Activated CD4-positive, alpha-beta T cell treated with anti-CD3 and anti-CD28 coated beads for 36 hours (primary cell): ENCODE results near the gene LIM2. TPM values are rescaled to one million over a fixed set of nuclear protein-coding genes. Genes with fewer than 3 reads are reported as not detected.
A peak's percentile ranks its signal among the peaks of the same experiment; 100 is the strongest.

Experiments used
- ATAC-seq: fragments of 200-7000 bp; cut with Tn5 transposase; one replicate; pipeline ENCODE4 v1.10.0; 2021; ENCODE audit warnings: mild to moderate bottlenecking, moderate library complexity
- CTCF ChIA-PET: fragments of 350-600 bp; sonication (Branson Sonifier 250); formaldehyde crosslinking; loops from one replicate; lab custom pipeline; 2021; ENCODE audit warnings: antibody characterized with exemption; lab: Charles Lee
- POLR2A ChIA-PET: fragments of 350-600 bp; sonication (Branson Sonifier 250); formaldehyde crosslinking; loops from one replicate; lab custom pipeline; 2021; ENCODE audit warnings: antibody characterized with exemption, inconsistent platforms; lab: Charles Lee
- DNase-seq: peaks from one replicate; pipeline ENCODE4 v3.0.0-alpha.2; 2020
- H3K27ac Mint-ChIP-seq: one replicate; pipeline ENCODE4 v1.8.0; 2021; ENCODE audit warnings: mixed read lengths
- H3K27me3 Mint-ChIP-seq: one replicate; pipeline ENCODE4 v1.8.0; 2021; ENCODE audit warnings: mixed read lengths
- H3K36me3 Mint-ChIP-seq: one replicate; pipeline ENCODE4 v1.8.0; 2021; ENCODE audit warnings: low read depth, mixed read lengths
- H3K4me1 Mint-ChIP-seq: one replicate; pipeline ENCODE4 v1.8.0; 2021; ENCODE audit warnings: mixed read lengths
- H3K4me3 Mint-ChIP-seq: one replicate; pipeline ENCODE4 v1.8.0; 2021; ENCODE audit warnings: mild to moderate bottlenecking, moderate library complexity, mixed read lengths
- H3K9me3 Mint-ChIP-seq: one replicate; pipeline ENCODE4 v1.8.0; 2021; ENCODE audit warnings: low read depth, mixed read lengths
- intact Hi-C, 2 experiments: fragments of 100-400 bp; cut with DNase I in 1 of 2; cut with micrococcal nuclease in 1 of 2; formaldehyde crosslinking; loops; one replicate each; pipeline versions ENCODE4 v1.14.2 to v1.15.1; 2022 to 2024; cut with DNase I, micrococcal nuclease
- total RNA-seq, 2 experiments: library from RNA; stranded (reverse); gene quantifications; one replicate each; pipeline ENCODE4 v1.2.3, GENCODE V29; 2021

LIM2 gene
- total RNA-seq, 2 experiments from 2014 or later, result 0.27 TPM; not detected in 1

DNA sequence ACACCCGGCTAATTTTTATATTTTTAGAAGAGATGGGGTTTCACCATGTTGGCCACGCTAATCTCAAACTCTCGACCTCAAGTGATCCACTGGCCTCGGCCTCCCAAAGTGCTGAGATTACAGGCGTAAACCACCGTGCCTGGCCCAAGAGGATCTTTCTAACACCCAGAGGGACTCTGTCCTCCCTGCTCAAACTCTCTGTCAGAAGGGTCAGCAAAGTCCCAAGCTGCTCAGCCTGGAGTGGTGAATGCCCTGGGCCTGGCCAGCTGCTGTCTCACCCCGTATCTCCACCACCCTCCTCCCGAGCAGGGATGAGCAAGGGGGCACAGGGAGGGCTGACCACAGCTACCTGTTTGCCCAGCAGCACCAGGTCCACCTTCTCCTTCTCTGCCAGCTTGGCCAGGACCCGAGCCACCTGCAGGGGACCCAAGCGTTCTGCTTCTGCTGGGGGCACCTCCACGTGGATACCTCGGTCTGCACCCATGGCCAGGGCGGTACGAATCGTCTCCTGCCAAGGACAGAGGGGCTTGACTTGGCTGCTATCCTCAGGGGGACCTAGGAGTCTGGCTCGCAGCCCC lies 34.9 kb downstream of the LIM2 start:
- peaks cover 2% of the 10 kb centered on the region for H3K9me3 Mint-ChIP-seq
- ChIA-PET CTCF (no interaction called here), POLR2A (no interaction called here)
- H3K4me3 Mint-ChIP-seq, result no peak overlapping the region
- peaks cover 22% of the 10 kb centered on the region for H3K4me1 Mint-ChIP-seq
- peaks cover 37% of the 10 kb centered on the region for H3K36me3 Mint-ChIP-seq
- no peak overlapping the region for H3K27ac Mint-ChIP-seq
- DNase-seq (no peak), ATAC-seq (no peak)
- intact Hi-C loops, result no loop called here
- H3K27me3 Mint-ChIP-seq, result no peaks in the 10 kb centered on the region

- DNase-seq (no peak), ATAC-seq (no peak)
- Mint-ChIP-seq H3K9me3 (peaks cover 2% of the 10 kb centered on the region), H3K4me1 (peaks cover 19% of the 10 kb centered on the region), H3K27ac (no peak overlapping the region), H3K36me3 (peaks cover 42% of the 10 kb centered on the region), H3K27me3 (no peaks in the 10 kb centered on the region), H3K4me3 (no peak overlapping the region)
- POLR2A ChIA-PET, result no interaction called here
- intact Hi-C loops, result no loop called here
- CTCF ChIA-PET, result no interaction called here
Observed at GRCh38 chr19:51351266-51351990, 36.3 kb downstream of the LIM2 start.

DNA sequence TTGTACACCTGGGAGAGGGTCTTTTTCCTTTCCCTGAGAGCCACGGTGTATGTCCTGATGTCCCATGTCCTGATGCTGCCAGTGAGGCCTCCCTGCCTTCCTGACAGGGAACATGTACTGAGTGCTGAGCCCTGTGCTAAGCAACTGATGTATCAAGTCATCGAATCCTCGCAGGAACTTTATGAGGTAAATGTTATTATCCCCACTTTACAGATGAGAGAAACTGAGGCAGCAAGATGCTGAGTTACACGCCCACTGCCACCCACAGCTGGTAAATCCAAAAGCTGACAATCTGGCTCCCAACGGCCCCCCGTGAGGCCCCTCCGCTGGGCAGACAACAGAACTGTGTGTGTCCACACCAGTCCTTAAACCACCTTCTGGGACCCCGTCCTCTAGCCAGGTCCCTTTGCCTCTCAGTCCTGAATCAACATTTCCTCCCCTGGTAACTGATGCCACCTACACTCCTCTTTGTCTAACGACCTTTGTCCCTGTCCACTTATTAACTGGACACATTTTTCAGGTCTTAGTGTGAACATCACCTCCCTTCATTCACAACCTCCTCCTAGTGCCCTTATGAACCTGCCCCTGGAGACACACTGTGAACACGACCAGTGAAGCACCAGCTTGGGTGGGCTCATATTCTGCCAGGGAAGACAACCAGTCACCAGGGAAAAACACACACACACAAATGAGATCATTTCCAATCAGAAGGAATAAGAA lies 40.4 kb downstream of the LIM2 start:
- Mint-ChIP-seq H3K9me3 (no peaks in the 10 kb centered on the region), H3K27ac (peak overlapping the region; percentile 17), H3K27me3 (no peaks in the 10 kb centered on the region), H3K4me1 (no peaks in the 10 kb centered on the region), H3K4me3 (no peak overlapping the region), H3K36me3 (peaks cover 43% of the 10 kb centered on the region)
- POLR2A ChIA-PET, result no interaction called here
- no peak for DNase-seq
- intact Hi-C loops, result no loop called here
- CTCF ChIA-PET, result interaction anchor here (0.6 kb wide), 1 partner anchor 18 kb away, joined by 3 read pairs; no protein-coding TSS in a partner anchor
- no peak for ATAC-seq

- DNase-seq (no peak), ATAC-seq (no peak)
- Mint-ChIP-seq H3K27me3 (no peaks in the 10 kb centered on the region), H3K4me1 (no peaks in the 10 kb centered on the region), H3K4me3 (no peak overlapping the region), H3K36me3 (peaks cover 37% of the 10 kb centered on the region), H3K27ac (no peak overlapping the region), H3K9me3 (no peaks in the 10 kb centered on the region)
- CTCF ChIA-PET, result interaction anchor here (0.6 kb wide), 1 partner anchor 19 kb away, joined by 3 read pairs; no protein-coding TSS in a partner anchor
- intact Hi-C loops, result no loop called here
- POLR2A ChIA-PET, result interaction anchor here (0.6 kb wide), 1 partner anchor 186 kb away, joined by 3 read pairs; no protein-coding TSS in a partner anchor
Observed at GRCh38 chr19:51346742-51347141, 41.0 kb downstream of the LIM2 start.

- Mint-ChIP-seq H3K36me3 (peaks cover 23% of the 10 kb centered on the region), H3K4me3 (no peak overlapping the region), H3K27me3 (no peaks in the 10 kb centered on the region), H3K9me3 (no peaks in the 10 kb centered on the region), H3K27ac (no peak overlapping the region), H3K4me1 (no peaks in the 10 kb centered on the region)
- ATAC-seq, result no peak
- ChIA-PET CTCF (interaction anchor here (0.7 kb wide), 1 partner anchor 252 kb away, joined by 3 read pairs; no protein-coding TSS in a partner anchor), POLR2A (no interaction called here)
- DNase-seq, result no peak
- intact Hi-C loops, result no loop called here
Observed at GRCh38 chr19:51345076-51345620, 42.6 kb downstream of the LIM2 start.

DNA sequence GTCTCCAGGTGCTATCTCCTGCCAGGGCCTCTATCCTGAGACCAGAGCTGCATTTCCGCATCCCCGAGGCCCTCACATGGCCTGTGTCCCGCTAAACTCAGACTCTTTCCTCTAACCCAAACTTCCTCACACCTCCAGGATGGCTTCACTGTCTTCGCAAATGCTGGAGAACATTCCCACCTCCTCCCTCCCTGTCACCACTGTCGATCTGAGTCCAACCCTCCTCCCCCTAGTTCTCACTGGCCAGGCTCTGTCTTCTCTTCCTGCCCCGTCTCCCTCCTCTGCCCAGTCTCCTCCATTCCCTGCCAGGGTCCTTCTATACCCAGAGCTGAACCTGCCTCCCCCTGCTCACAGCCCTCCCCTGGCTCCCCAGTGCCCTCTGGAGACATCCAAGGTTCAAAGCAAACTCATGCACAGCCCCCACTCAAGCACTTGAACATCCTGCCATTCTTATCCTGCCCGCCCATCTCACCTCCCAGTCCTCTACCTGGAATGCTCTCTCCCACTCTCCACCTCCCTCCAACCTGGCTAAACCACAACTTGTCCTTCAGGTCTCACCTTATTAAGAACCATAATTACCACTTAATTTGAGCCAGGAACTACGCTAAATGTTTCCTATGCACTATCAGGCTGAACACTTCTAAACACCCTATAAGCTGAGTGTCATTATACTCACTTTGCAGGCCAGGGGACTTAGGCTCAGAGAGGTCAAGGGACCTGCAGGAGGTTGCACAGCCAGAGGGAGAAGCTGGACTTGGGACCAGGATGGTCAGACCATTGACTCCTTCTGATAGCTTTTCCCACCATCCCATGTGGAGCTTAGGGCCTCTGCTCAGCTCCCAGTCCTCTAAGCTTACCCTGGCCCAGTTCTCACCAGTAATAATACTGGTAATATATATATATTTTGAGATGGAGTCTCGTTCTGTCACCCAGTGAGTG lies 44.9 kb downstream of the LIM2 start:
- H3K4me1 Mint-ChIP-seq, result peaks cover 11% of the 10 kb centered on the region

DNA sequence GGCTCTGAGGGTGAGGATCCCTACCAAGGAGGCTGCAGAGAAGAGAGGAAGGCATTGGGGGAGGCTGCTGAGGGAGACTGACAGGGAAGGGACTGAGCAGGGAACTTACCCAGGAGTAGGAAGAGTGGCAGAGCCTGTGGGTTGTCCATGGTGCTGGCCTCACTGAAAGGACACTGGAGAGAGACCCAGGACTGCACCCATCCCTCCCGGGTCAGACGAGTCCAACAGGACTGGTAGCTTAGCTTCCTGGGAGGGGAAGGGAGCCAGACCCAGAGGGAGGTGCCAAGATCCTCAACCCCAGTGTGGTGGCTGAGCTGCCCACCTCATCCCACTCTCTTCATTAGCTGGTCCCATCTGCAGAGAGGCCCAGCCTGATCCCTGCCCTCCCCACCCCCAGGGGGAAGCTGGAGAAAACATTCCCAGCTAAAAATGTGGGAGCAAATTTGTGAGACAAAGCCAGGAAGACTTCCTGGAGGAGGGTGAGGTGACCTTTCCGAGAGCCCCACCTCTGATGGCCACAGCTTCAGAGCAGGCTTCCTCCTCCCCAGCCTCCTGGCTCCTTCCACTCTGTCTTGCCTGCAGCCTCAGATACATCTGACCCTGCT lies 45.7 kb downstream of the LIM2 start, which contains the start of gene VSIG10L:
Gene VSIG10L (minus strand): TSS at position 164 of the 605 bp plus-strand sequence. CDS start 15 bp downstream, at position 149.
- DNase-seq, result no peak
- Mint-ChIP-seq H3K4me3 (peak within 1 kb of the TSS; percentile 14), H3K9me3 (no peaks in the 10 kb centered on the region), H3K27ac (no peak within 1 kb of the TSS), H3K27me3 (no peaks in the 10 kb centered on the region), H3K4me1 (peaks cover 11% of the 10 kb centered on the region), H3K36me3 (peaks cover 17% of the 10 kb centered on the region)
- CTCF ChIA-PET, result interaction anchor here (0.6 to 2.0 kb wide), 6 partner anchors 17 to 310 kb away, joined by 3 to 9 read pairs (median 3); no protein-coding TSS in a partner anchor
- POLR2A ChIA-PET, result interaction anchor here (2.7 kb wide), 1 partner anchor 53 kb away, joined by 11 read pairs; no protein-coding TSS in a partner anchor
- no peak for ATAC-seq
- intact Hi-C loops, result no loop called here

More for the DNA sequence above, 44.9 kb downstream of the LIM2 start:
- intact Hi-C loops, result no loop called here
- ChIA-PET POLR2A (interaction anchor here (0.7 kb wide), 1 partner anchor 12 kb away, joined by 3 read pairs; no protein-coding TSS in a partner anchor), CTCF (interaction anchor here (0.5 to 2.0 kb wide), 6 partner anchors 16 to 314 kb away, joined by 3 to 9 read pairs (median 3); no protein-coding TSS in a partner anchor)
- H3K9me3 Mint-ChIP-seq, result no peaks in the 10 kb centered on the region
- no peak overlapping the region for H3K27ac Mint-ChIP-seq
- DNase-seq, result no peak
- H3K27me3 Mint-ChIP-seq, result no peaks in the 10 kb centered on the region
- ATAC-seq, result no peak
- H3K4me3 Mint-ChIP-seq, result no peak overlapping the region
- H3K36me3 Mint-ChIP-seq, result peaks cover 20% of the 10 kb centered on the region

- Mint-ChIP-seq H3K4me3 (peak overlapping the region; percentile 14), H3K9me3 (no peaks in the 10 kb centered on the region), H3K27me3 (no peaks in the 10 kb centered on the region), H3K27ac (no peak overlapping the region), H3K4me1 (peaks cover 11% of the 10 kb centered on the region), H3K36me3 (peaks cover 7% of the 10 kb centered on the region)
- POLR2A ChIA-PET, result interaction anchor here (1.8 to 2.7 kb wide), 2 partner anchors 24 to 54 kb away, joined by 7 to 11 read pairs; no protein-coding TSS in a partner anchor
- intact Hi-C loops, result no loop called here
- CTCF ChIA-PET, result interaction anchor here (0.7 to 2.7 kb wide), 7 partner anchors 18 to 311 kb away, joined by 3 to 26 read pairs (median 3); partner anchors contain the start of gene ETFB
- ATAC-seq (no peak), DNase-seq (no peak)
Observed at GRCh38 chr19:51341066-51341465, 46.7 kb downstream of the LIM2 start.

DNA sequence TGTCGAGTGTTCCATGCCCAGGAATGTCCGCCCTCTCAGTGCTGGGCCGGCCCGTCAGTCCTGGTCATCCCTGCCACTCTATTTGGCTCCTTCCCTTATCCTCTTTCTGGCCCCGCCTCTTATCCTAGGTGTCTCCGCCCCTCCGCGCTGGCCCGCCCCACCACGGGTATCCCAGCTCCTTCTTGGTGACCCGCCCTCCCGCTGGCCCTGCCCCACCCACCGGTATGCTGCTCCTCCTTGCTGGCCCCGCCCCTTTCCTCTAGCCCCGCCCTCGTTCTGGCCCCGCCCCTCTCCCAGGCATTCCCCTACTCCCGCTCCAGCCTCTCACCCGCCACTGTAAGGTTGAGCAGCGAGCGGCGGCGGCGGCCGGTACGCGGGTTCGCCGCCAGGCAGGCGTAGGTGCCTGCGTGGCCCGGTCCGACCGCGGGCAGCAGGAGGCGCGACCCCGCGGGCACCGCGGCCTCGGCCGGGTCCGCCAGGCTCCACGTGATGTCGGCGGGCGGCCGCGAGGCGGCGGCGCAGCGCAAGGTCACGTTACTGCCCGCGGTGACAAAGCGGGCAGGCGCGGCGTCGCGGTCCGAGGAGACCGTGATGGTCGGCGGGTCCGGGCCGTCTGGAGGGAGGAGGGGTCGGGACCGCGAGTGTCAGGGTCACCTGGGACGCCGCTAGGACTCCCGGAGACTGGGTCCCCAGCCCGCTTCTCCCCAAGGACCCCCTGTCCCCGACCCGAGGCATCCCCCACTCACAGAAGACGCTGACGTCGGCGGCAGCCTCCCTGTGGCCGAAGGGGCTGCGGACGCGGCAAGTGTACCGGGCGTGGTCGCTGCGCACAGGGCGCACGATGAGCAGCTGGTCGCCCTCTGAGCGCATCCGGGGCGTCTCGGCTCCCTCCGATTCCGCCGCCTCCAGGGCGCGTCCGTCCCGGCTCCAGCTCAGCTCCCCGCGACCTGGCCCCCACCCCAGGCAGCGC lies 47.8 kb downstream of the LIM2 start:
- peaks cover 3% of the 10 kb centered on the region for H3K36me3 Mint-ChIP-seq
- peak; percentile 99 for DNase-seq
- CTCF ChIA-PET, result interaction anchor here (0.6 to 3.2 kb wide), 21 partner anchors 9 to 321 kb away, joined by 3 to 26 read pairs (median 4); partner anchors contain the start of genes ETFB, NKG7 and SIGLEC10
- H3K27me3 Mint-ChIP-seq, result no peaks in the 10 kb centered on the region
- ATAC-seq, result peak; percentile 88
- peak overlapping the region; percentile 76 for H3K4me3 Mint-ChIP-seq
- POLR2A ChIA-PET, result interaction anchor here (0.5 to 2.7 kb wide), 6 partner anchors 25 to 535 kb away, joined by 3 to 11 read pairs (median 4); no protein-coding TSS in a partner anchor
- peak overlapping the region; percentile 91 for H3K27ac Mint-ChIP-seq
- intact Hi-C loops, result loop anchor here (1.0 to 10.0 kb wide), 17 partner anchors 13 to 536 kb away; partner anchors contain the start of genes CTU1 (in 1 of the 2) and ZNF175 (in 1 of the 2)
- H3K9me3 Mint-ChIP-seq, result no peaks in the 10 kb centered on the region
- peaks cover 11% of the 10 kb centered on the region for H3K4me1 Mint-ChIP-seq
